Measurements from ENCODE around the gene SLC25A11. TPM values are rescaled to one million over a fixed set of nuclear protein-coding genes. Genes with fewer than 3 reads are reported as not detected.

Gene SLC25A11
- total RNA-seq, 1 experiment from 2014 or later: 75.1 TPM

DNA sequence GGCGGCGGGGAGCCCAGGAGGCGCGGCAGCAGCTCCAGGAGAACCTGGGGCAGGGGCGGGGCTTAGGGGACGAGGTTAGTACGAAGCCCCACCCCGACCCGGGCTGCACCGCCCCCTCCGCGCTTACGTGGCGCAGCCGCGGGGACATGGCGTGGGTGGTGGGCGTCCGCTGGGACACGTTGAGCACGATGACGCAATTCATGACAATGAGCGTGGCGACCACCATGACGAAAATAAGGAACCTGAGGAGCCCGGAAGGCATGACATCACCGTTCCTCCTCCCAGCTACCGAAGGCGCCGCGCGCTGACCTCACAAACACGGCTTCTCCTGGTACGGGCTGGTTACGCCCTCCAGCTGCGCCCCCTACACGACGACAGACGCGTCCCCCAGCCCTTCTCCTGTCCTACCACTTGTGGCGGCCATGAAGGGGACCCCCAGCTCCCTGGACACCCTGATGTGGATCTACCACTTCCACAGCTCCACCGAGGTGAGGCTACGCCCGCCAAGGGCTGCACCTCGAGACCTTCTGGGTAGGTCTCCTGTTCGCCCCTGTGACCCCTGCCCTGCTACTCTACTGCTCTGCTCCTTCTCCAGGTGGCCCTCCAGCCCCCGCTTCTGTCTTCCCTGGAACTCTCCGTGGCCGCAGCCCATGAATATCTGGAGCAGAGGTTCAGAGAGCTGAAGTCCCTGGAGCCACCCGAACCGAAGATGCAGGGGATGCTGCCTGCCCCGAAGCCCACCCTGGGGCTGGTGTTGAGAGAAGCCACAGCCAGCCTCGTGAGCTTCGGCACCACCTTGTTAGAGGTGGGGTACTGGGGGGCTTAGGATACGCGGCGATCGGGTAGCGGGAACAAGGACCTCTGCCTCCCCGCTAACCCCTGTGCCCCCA, 40.3 kb downstream of the SLC25A11 start, which contains the start of gene C17orf107:
TSS of gene C17orf107 (plus strand) at position 196 of the 890 bp plus-strand sequence. CDS start at position 423, 227 bp downstream.
- Histone ChIP-seq H3K9me2 (ENCODE audit: insufficient read depth) (no peaks in the 10 kb centered on the region), H4K20me1 (ENCODE audit: insufficient read depth) (no peaks in the 10 kb centered on the region), H3K4me2 (ENCODE audit: low read length) (no peak within 1 kb of the TSS), H3K27ac (ENCODE audit: low read depth, low read length) (no peak within 1 kb of the TSS), H3K79me2 (ENCODE audit: insufficient read depth, low read length) (no peaks in the 10 kb centered on the region), H3K4me1 (ENCODE audit: control insufficient read depth in 1 of 2, insufficient read depth in 2 of 2, low read length in 2 of 2) (peaks cover 10 to 14% of the 10 kb centered on the region in 2 experiments), H3K4me3 (replicated peaks in 1 of 2; ENCODE audit: low read depth in 1 of 2, low read length in 2 of 2) (no peak within 1 kb of the TSS), H3K27me3 (ENCODE audit: insufficient read depth, low read length) (no peaks in the 10 kb centered on the region), H2AFZ (ENCODE audit: low read depth, low read length, poor library complexity, severe bottlenecking) (no peak within 1 kb of the TSS), H3K36me3 (ENCODE audit: control insufficient read depth in 1 of 2, insufficient read depth in 2 of 2, low read length in 2 of 2) (peaks cover 4 to 20% of the 10 kb centered on the region in 2 experiments; a peak in 3 of 4 replicates), H3K9me3 (ENCODE audit: control insufficient read depth in 1 of 2, insufficient read depth in 1 of 2, low read depth in 1 of 2, low read length in 2 of 2) (no peaks in the 10 kb centered on the region), H3K9ac (ENCODE audit: low read length) (no peak within 1 kb of the TSS)
- DNase-seq (ENCODE audit: low read depth, low spot score) (no peak), ATAC-seq (no peak)
- TF ChIP-seq ELF1 (IDR thresholded peaks at IDR 0.05; ENCODE audit: borderline replicate concordance, low read depth) (no peak), SIN3A (IDR thresholded peaks at IDR 0.05; ENCODE audit: low read depth) (no peak), RAD21 (IDR thresholded peaks at IDR 0.05; ENCODE audit: low read depth) (no peak), POLR2AphosphoS5 (IDR thresholded peaks at IDR 0.05; ENCODE audit: low read depth, low read length) (no peak), CBX3 (IDR thresholded peaks at IDR 0.05; ENCODE audit: low read depth) (no peak), REST (IDR thresholded peaks at IDR 0.05; ENCODE audit: low read depth) (no peak), SP1 (IDR thresholded peaks at IDR 0.05; ENCODE audit: low read depth) (no peak), EGR1 (IDR thresholded peaks at IDR 0.05; ENCODE audit: low read depth) (no peak), ZNF274 (IDR thresholded peaks at IDR 0.05; ENCODE audit: low read depth, low read length) (no peak), SRF (IDR thresholded peaks at IDR 0.05; ENCODE audit: low read depth) (no peak), CEBPB (IDR thresholded peaks at IDR 0.05; ENCODE audit: low read depth) (no peak), ZFX (IDR thresholded peaks at IDR 0.05) (no peak), TCF7L2 (IDR thresholded peaks at IDR 0.05; ENCODE audit: borderline replicate concordance, extremely low read depth, insufficient read depth, insufficient read length) (no peak), EZH2phosphoT487 (IDR thresholded peaks at IDR 0.05; ENCODE audit: borderline replicate concordance) (no peak)
- TF ChIP-seq, protein P1, sequence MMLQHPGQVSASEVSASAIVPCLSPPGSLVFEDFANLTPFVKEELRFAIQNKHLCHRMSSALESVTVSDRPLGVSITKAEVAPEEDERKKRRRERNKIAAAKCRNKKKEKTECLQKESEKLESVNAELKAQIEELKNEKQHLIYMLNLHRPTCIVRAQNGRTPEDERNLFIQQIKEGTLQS (IDR thresholded peaks at IDR 0.05): no peak
- TF ChIP-seq, protein P2, sequence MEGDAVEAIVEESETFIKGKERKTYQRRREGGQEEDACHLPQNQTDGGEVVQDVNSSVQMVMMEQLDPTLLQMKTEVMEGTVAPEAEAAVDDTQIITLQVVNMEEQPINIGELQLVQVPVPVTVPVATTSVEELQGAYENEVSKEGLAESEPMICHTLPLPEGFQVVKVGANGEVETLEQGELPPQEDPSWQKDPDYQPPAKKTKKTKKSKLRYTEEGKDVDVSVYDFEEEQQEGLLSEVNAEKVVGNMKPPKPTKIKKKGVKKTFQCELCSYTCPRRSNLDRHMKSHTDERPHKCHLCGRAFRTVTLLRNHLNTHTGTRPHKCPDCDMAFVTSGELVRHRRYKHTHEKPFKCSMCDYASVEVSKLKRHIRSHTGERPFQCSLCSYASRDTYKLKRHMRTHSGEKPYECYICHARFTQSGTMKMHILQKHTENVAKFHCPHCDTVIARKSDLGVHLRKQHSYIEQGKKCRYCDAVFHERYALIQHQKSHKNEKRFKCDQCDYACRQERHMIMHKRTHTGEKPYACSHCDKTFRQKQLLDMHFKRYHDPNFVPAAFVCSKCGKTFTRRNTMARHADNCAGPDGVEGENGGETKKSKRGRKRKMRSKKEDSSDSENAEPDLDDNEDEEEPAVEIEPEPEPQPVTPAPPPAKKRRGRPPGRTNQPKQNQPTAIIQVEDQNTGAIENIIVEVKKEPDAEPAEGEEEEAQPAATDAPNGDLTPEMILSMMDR (IDR thresholded peaks at IDR 0.05 in 2 of 3, conservative IDR thresholded peaks at IDR 0.05 in 1 of 3; ENCODE audit: borderline replicate concordance in 1 of 3, insufficient read depth in 1 of 3, low read depth in 2 of 3, low read length in 2 of 3): no peak
- ChIA-PET POLR2A (no interaction called here), CTCF (interaction anchor here (1.0 kb wide), 1 partner anchor 110 kb away, joined by 3 read pairs; no protein-coding TSS in a partner anchor), RAD21 (ENCODE audit: low non-redundant PET in 1 of 2, low total read pairs in 2 of 2, uncharacterized antibody in 2 of 2, unreplicated experiment in 2 of 2) (no interaction called here)
- intact Hi-C loops (cut with micrococcal nuclease): no loop called here
- no TSS peak for BruUV-seq (replicated peaks)
